Astrocyte (in vitro differentiated cells and primary cell): ENCODE measurements around the gene UBXN4.

Source experiments
- EZH2 ChIP-seq: IDR thresholded peaks from 2 replicates; pipeline ENCODE4 v1.6.1; 2012; ENCODE audit warnings: mild to moderate bottlenecking, low read length, inconsistent platforms; ENCODE audit not compliant: insufficient read depth
- TF ChIP-seq, protein P1 (sequence below): IDR thresholded peaks from 2 replicates; pipeline ENCODE4 v1.5.1; 2011; ENCODE audit warnings: low read depth, mild to moderate bottlenecking, inconsistent platforms, low read length, moderate library complexity; ENCODE audit not compliant: insufficient read depth

DNA sequence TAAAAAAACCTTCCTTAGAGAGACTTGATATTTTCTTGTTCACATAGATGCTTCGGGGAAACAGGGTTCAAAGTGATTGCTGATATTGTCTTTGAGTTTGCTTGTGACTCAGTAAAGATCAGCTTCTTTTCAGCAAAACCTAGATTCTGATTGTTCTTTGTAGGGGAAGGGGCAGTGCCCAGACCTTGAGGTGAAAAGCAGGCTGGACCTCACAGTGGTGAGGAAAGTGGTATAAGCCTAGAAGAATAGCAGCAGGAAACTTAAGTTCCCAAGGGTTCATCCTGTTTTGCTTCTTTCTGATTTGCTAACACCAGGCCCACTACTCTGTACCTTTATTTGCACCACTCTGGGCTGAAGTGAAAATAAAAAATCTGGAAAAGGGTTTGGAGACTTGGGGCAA is 20.9 kb downstream of the UBXN4 start:
- TF ChIP-seq, protein P1, sequence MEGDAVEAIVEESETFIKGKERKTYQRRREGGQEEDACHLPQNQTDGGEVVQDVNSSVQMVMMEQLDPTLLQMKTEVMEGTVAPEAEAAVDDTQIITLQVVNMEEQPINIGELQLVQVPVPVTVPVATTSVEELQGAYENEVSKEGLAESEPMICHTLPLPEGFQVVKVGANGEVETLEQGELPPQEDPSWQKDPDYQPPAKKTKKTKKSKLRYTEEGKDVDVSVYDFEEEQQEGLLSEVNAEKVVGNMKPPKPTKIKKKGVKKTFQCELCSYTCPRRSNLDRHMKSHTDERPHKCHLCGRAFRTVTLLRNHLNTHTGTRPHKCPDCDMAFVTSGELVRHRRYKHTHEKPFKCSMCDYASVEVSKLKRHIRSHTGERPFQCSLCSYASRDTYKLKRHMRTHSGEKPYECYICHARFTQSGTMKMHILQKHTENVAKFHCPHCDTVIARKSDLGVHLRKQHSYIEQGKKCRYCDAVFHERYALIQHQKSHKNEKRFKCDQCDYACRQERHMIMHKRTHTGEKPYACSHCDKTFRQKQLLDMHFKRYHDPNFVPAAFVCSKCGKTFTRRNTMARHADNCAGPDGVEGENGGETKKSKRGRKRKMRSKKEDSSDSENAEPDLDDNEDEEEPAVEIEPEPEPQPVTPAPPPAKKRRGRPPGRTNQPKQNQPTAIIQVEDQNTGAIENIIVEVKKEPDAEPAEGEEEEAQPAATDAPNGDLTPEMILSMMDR: no peak
- no peak for TF ChIP-seq EZH2
